DOHH2 (cell line): ENCODE results near the gene PKIB.

Experiments
- EZH2phosphoT487 ChIP-seq: fragments of 200-600 bp; sonication (generic); IDR thresholded peaks from 2 replicates; pipeline ENCODE4 v1.6.1; 2017; ENCODE audit warnings: borderline replicate concordance, mild to moderate bottlenecking, antibody characterized with exemption, low read length, moderate library complexity, mixed read lengths
- TF ChIP-seq, protein P1 (sequence below): fragments of 200-600 bp; sonication (generic); IDR thresholded peaks from one replicate; pipeline ENCODE4 v1.5.1; 2014; ENCODE audit warnings: antibody characterized with exemption, mild to moderate bottlenecking, low read depth, low read length; ENCODE audit not compliant: poor library complexity, severe bottlenecking

GRCh38 chr6:122628714-122629113, 18.5 kb downstream of the PKIB start:
- TF ChIP-seq, protein P1, sequence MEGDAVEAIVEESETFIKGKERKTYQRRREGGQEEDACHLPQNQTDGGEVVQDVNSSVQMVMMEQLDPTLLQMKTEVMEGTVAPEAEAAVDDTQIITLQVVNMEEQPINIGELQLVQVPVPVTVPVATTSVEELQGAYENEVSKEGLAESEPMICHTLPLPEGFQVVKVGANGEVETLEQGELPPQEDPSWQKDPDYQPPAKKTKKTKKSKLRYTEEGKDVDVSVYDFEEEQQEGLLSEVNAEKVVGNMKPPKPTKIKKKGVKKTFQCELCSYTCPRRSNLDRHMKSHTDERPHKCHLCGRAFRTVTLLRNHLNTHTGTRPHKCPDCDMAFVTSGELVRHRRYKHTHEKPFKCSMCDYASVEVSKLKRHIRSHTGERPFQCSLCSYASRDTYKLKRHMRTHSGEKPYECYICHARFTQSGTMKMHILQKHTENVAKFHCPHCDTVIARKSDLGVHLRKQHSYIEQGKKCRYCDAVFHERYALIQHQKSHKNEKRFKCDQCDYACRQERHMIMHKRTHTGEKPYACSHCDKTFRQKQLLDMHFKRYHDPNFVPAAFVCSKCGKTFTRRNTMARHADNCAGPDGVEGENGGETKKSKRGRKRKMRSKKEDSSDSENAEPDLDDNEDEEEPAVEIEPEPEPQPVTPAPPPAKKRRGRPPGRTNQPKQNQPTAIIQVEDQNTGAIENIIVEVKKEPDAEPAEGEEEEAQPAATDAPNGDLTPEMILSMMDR: no peak
- no peak for TF ChIP-seq EZH2phosphoT487
